ENCODE results near the gene GBA2.
A peak's percentile ranks its signal among the peaks of the same experiment; 100 is the strongest.

The GBA2 gene

DNA sequence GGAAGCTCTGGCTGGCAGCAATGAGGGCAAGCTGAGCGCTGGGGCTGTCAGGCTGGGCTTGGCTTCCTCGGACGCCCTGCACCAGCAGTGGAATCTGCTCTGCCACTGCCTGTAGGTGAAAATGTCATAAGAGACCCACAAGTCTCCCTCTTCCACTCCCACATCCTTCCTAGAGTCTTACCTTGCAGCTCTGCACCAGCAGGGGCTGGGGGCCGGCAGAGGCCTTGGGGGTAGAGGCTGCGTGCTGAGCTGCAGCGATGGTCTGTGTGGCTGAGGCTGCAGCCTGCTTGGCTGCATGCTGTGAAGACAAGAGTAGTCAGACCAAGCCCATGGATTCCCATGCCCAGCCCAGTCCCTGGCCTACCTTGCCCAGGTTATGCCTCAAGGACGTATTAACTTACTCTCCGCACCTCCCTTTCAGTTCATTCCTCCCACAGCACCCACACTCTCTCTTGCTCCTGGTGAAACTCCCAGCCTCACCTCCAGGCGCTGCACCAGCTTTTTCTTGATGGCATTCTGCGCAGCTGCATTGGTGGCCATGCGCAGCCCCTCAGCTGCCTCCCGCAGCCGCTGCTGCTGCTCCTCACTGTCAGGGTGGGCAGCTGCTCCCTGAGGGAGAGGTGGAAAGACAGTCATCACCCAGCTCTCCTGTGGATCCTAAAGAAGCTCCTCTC is 34.3 kb downstream of the GBA2 start:
- DNase-seq (ENCODE audit: low spot score) = no peak

DNA sequence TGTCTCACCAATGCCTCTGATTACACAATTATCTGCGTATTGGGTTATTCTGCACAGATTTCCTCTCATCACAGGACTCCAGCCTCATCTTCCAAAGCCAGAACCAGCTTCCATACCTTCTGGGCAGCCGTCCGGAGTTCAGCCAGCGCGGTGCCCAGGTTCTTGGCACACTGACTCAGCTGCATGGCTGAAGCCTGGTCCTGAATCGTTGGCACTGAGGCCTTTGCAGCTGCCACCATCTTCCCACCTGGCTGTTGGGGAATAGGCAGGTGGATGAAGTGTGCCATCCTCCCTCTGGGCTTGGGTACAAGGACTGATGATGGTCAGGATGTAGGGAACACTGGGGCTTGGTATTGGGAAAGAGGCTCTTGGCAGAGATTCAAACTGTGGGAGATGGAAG is 34.9 kb downstream of the GBA2 start:
- no peak for DNase-seq (ENCODE audit: low spot score)

DNA sequence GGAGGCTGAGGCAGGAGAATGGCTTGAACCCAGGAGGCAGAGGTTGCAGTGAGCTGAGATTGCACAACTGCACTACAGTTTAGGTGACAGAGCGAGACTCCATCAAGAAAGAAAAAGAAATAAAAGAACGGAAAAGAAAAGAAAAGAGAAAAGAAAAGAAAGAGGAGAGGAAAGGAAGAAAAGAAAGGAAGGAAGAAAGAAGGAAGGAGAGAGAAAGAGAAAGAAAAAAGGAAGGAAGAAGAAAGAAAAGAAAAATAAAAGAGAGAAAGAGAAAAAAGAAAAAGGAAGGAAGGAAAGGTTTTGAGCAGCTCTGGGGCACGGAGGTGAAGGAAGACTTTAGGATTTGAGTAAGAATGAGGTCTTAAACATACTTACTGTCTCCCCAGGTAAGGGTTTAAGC is 35.5 kb downstream of the GBA2 start:
- no peak for DNase-seq (ENCODE audit: low spot score)

DNA sequence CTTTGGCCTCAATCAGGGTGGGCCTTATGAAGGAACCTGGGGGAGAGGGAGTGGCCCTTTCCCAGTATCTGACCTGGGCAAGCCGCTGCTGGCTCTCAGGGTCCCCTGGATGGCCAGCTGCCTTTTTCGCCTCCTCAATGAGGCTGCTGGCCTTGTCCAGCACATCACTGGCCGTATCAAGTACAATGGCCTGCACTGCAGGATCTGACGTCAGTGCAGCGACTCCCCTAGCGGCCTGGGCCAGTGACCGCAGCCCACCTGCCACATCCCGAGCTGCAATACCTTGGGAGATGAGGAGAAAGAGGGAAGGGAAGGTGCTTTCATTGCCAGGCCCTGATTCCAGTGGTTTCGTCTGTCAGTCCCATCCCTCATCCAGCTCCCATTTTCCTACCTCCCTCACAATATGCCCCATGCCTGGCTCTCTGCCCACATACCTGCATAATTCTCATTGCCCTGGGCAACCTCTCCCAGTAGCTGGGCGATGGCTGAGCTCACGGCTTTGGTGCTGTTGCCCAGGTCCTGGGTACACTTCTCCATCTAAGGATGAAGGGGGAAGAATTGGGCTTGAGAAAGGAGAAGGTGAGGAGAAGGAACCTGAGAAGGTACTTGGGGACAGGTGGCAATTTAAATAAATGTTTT is 36.1 kb downstream of the GBA2 start:
- no peak for DNase-seq (ENCODE audit: low spot score)

DNA sequence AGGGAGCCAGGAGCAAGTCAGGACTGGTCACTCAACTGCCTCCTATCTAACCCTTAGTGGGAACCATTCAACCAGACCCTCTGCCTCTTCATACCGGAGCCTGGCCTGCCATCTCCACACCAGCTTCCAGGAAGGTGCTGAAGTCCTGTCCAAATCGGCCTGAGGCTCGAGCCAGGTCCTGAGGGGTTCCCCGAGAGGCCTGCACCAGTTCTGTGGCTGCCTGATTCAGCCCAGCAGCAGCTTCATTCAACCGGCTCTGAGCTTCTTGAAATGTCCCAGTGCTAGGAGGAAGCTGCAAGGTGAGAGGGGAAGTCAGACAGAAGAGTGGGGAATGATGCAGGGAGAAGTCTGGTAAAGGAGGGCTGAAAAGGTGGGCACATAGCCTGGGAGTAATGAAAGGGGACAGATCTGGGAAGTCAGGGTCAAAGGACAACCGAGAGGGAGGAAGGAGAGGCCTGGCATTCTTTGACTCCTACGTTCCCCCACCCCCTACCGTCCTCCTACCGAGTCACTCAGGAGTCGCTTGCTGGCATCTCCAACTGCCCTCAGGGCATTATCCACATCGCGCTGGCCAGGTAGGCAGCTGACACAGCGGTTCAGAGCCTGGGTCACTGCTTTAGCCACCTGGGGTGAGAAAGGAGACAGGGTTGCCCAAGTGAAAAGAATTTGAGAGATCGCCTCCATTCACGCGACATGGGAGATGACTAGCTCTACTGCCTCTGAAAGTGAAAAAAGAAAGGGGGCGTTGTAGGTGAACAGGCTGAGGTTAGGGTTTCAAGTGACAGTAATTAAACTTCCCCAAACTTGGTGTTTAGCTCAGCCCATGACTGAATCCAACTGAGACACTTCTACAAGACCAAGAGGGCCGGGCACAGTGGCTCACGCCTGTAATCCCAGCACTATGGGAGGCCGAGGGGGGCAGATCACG is 37.3 kb downstream of the GBA2 start:
- DNase-seq (ENCODE audit: low spot score) = no peak

DNA sequence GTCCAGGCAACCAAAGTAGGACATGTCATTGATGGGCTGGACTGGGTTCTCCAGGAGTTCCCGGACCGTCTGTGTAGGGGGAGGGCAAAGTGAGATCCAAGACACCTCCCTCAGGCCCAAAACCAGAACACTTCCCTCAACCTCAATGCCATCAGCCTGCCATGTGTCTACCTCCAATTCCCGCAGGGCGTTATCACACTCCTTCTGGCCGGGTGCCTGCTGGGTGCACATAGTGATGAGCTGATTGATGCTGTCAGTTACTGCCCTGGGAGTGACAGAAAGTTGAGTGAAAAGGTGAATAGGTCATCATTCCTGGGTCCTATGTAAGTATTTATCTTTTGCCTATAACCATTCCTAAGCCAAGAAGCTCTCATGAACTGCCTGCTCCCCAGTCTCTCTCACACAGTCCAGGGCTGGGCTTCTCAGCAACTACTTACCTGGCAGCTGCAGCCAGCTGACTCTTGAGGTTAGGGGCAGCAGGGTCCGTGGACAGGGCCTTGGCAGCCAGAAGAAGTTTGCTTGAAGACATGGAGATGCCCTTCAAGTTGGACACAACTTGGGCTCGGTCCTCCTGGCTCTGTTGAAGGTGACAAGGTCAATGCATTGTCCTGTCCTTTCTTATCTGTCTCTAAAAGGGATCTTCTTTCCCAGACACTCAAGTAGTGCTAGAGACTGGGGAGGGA is 38.1 kb downstream of the GBA2 start:
- DNase-seq (ENCODE audit: low spot score) = no peak

DNA sequence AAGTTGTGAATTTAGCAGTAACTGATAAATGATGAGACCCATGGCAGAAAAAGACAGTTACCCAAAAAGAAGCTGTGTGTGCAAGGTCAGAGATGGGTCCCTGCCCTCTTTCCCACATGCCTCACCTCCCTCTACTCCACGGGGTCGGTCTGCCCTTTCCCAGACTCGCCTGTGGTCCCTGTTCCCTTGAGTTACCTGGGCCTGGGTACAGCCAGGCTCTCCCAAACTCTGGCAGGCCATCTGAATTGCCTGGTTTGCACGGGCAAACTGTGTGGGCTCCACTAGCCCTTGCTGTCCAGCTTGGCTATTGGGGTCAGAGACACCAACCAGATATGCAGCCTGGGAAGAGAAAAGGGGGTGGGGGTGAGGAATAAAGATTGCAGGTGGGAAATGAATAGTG is 40.9 kb downstream of the GBA2 start:
- DNase-seq (ENCODE audit: low spot score) = no peak

DNA sequence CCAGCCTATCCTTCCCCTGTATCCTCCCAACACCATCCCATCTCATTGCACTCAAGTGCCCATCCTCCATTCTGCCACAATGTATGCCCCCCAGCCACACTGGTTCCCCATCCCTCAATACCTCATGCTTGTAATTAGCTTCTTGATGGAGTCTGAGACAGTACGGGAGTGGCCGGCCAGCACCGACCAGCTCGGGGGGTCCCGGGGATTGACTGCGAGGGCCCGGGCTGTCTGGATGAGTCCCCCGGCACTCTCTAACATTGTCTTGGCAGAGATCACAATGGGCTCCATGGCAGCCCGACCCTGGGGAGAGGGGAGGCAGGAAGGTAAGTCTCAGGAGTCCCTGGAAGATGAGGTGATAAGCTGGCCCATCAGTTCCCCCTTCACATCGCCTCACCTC is 42.1 kb downstream of the GBA2 start:
- DNase-seq (ENCODE audit: low spot score) = no peak

DNA sequence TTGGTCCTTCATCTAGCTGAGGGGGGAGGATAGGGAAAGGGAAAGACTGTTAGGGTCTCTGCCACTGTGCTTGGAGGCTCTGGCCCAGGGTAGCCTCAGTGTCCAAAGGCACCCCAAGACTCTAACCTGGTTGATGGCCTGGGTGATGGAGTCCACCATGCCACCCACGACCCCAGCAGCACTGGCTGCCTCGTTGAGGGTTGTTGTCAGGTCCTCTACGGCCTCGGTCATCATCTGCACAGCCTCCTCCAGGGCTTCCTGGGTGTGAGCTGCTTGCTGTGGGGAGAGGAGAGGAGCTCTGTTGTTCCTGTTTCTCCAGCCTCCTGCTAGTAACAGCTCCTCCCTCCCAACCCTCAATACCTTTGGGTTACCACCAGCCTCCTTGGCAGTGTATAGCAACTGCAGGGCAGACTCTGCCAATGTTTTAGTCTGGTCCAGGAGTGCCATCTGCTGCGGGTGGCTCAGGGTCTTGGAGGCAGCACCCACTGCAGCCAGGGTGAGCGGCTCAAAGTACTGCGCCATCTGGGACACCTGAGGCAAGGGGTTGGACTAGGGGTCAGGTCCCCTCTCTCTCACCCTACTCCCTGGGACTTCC is 43.1 kb downstream of the GBA2 start:
- no peak for DNase-seq (ENCODE audit: low spot score)

DNA sequence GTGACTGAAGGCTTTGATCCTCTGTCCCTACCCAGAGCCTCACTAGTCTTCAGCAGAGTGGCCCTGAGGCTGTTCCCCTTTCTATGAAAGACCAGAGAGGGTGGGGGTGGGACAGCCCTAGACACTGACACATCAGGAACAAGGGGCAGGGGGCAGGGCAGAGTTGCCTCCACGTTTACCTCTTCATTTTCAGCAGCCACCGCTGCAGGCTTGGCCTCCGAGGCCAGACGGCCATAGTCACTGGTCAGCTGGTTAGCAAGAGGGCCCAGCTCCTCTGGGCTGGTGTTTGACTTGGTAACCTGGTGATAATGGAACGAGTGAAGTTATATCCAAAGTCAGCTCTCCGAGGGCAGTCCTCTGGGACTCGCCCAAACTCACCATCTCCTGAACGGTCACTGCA is 43.7 kb downstream of the GBA2 start:
- DNase-seq (ENCODE audit: low spot score) = no peak

DNA sequence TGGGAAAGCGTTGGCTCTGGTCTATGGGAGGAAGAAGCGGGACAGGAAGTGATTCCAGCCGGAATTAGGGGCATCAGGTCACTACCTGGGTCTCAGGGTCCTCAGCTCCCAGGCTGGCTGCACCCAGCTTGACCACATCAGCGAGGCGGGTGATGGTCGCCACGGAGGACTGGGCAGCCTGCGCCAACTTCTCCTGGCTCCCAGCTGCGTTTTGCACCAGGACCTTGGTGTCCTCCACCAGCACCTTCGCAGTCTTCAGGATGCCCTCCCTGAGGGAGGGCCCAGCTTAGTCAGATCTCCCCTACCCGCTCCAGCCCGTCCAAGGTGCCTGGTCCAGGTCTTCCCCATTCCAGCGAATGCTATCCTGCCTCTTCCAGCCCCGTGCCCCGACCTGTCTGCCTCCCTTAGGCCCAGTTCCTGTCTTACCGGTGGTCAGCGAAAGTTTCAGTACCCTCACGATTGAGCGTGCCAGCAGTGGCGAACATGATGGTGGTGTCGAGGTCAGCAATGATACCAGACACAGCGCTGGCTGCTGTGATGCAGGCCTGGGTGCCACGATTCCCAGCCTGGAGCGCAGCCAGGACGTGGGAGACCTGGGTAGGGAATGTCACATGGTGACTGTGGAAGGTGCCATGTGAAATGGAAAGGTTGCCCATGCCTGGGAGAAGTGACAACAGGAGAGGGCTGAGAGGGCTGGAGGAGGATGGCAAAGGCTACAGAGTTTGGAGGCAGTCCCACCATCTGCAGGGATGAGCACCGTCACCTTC is 44.9 kb downstream of the GBA2 start:
- DNase-seq (ENCODE audit: low spot score) = no peak

DNA sequence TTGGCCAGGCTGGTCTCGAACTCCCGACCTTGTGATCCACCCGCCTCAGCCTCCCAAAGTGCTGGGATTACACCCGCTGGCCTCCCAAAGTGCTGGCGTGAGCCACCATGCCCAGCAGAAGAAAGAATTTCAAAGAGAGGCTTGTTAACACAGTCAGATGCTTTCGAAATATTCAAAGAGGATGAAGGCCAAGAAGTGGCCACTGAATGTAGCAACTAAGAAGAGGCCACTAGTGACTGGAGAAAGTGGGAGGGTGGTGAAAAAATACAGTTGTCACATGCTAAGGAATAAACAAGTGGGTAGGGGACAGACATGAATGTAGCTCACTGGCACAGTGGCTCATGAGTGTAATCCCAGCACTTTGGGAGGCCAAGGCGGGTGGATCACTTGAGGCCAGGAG is 46.3 kb downstream of the GBA2 start:
- no peak for DNase-seq (ENCODE audit: low spot score)

DNA sequence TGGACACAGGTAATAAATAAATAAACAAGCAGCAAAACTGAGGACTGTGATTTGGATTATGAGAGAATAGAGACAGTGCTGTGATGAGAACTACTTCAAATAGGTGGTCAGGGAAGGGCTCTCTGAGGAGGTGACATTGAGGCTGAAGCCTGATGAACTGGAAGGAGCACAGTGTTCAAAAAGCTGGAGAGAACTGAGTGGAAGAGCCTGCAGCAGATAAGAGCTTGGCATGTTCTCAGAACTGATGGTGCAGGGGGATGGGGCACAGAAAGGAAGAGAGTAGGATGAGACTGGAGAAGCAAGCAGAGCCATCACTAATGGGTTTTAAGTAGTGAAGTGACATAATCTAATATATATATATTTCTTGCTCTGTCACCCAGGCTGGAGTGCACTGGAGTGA is 48.1 kb downstream of the GBA2 start:
- DNase-seq (ENCODE audit: low spot score) = no peak

DNA sequence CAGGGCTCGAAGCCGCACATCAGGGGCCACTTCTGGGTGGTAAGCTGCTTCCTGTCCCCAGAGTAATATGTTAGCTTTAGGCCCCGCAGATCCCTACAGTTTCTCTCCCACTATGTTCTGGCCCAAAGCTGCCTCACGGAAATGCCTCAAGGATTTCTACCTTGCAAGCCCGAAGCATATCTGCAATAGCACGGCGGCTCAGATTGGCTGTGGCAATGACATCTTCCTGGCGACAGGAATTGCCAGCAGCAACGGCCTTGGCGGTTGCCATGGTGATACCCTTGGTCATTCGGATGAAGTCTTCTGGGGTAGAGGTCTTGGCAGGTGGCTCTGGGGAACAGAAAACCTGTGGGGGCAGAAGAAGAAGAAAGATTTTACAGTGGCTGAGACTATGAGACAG is 49.0 kb downstream of the GBA2 start:
- no peak for DNase-seq (ENCODE audit: low spot score)

DNA sequence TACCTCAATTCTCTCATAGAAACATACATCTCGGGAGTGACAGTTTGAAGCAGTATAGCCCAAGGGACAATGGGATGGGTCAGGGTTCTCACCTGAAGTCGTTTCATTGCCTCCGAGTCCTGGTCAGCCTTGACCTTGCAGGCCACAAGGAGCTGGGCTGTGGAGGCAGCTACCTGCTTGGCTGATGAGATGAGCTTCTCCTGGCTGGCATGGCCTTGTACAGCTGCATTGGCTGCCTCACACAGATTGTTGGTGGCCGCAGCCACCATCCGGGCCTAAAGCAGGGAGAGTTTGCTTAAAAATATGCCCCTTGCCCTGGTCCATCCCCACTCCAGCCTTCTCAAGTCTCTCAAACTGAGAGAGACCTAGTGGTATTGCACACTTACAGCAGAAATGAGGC is 50.8 kb downstream of the GBA2 start:
- no peak for DNase-seq (ENCODE audit: low spot score)

DNA sequence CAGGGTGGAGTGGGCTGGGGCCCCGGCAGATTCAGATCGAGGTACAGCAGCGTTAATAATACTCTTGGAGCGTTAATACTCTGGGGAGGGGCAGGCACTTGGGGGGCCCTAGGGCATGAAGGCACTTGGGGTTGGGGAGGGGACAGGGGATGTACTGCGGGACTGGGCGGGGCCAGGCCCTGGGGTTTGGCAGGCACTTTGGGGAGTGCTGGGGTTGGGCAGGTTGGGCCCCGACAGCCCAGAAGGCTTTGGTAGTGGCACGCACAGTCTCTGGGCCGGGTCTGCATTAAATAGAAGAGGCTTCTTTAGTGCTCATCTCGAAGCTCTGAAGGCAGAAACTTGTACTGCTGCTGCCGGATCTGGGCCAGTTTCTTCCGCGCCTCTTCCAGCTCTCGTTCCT is 51.5 kb downstream of the GBA2 start:
- no peak for DNase-seq (ENCODE audit: low spot score)

DNA sequence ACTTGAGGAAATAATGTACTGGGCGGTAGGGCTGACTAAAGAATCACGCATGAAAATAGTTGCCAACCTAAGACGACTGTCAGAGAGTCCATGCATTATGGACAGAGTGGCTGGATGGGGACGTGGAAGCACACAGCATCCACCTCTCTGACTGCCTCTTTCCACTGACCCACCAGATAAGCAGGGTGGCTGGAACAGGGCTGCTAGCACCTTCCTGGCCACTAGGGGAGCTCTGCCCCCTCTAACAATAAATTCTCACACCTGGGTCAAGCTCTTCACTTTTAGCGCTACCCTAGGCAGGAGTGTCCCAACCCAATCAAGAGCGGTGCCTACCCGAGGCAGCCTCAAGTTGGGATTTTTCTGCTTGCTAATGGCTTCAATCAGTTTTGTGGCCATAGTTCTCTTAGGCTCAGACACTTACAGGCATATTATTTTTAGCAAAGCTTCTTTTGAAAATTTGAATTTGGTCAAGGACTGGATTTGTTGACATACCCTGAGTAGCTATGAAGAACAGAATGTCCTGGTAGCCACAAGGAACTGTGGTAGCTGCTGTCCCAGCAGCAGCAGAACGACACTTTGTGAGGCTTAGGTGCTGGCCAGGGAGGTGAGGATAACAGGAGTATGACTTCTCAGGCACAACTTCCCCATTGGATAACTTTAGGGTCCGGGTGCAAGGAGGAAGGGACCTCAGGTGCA is 52.4 kb downstream of the GBA2 start:
- DNase-seq (ENCODE audit: low spot score) = peak; percentile 68

DNA sequence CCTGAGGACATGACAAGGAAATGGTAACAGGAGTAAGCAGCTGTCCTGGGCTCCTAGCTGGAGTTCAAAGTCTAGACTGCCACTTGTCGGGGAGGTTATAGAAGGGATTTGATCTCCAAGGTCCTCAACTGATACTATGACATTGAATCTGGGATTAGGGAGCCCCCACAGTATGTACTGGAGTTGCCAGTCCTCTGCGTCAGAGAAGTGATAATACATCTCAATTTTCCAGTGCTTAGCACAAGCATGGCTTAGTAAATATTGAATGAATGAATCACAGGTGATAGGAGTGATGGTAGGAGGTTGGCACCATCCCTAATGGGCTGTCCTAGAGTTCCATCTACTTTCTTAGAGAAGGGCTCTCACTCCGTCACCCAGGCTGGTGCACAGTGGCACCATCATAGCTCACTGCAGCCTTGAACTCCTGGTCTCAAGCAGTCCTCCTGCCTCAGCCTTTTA is 53.1 kb downstream of the GBA2 start:
- DNase-seq (ENCODE audit: low spot score) = no peak

DNA sequence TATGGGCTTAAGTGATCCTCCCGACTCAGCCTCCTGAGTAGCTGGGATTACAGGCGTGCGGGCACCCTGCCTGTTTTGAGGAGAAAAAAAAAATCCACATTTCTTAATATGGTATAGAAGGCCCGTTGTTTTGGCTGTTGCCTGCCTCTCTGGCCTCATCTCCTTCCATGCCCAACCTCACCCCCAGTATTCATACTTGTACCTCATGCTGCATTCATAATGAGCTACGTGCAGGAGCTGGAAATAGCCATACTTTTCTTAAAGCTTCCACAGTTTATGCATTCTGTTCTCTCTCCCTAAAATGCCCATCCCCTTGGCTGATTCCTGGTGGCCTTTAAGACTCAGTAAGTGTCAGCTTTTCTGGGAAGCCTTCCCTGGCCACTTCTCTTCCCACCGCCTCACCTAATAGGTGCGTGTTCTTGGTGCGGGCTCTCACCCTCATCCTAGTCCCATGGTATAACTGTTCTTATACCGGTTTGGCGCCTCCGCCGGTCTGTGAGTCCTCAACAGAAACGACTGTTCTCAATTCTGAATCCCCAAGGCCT is 57.2 kb downstream of the GBA2 start:
- no peak for DNase-seq (ENCODE audit: low spot score)

DNA sequence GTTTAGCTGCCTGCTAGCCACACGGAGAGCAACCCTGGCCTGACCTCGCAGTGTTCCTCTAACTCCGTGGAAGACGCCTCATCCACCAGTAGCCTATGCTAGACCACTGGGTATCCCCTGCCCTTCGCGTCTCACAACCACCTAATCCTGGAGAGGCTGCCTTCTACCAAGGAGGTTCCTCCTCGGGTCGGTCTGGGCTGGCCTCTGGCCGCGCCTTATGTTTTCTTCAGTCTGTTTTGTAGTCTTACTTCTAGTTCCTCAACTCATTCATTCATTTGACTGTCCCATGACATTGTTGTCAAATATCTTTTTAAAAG is 57.7 kb downstream of the GBA2 start:
- no peak for DNase-seq (ENCODE audit: low spot score)
